ENCODE results near the gene ARHGEF1.
A peak's percentile ranks its signal among the peaks of the same experiment; 100 is the strongest.

ARHGEF1 gene

GRCh38 chr19:41945135-41945766 is 62.3 kb downstream of the ARHGEF1 start:
- peak; percentile 86 for DNase-seq (ENCODE audit: insufficient read length, low spot score)

GRCh38 chr19:41947091-41947490 is 64.1 kb downstream of the ARHGEF1 start:
- peak; percentile 62 for FAIRE-seq
- no peak for DNase-seq (ENCODE audit: insufficient read length, low spot score)

More at GRCh38 chr19:41945135-41945766, 62.3 kb downstream of the ARHGEF1 start:
- FAIRE-seq: peak; percentile 99

- peak; percentile 88 for FAIRE-seq
- peak; percentile 74 for DNase-seq (ENCODE audit: insufficient read length, low spot score)
These were observed 68.7 kb downstream of the ARHGEF1 start for GRCh38 chr19:41951686-41952172.

GRCh38 chr19:41955521-41955920 is 72.5 kb downstream of the ARHGEF1 start:
- FAIRE-seq: no peak
- DNase-seq (ENCODE audit: insufficient read length, low spot score): no peak

GRCh38 chr19:41956621-41957020 is 73.6 kb downstream of the ARHGEF1 start:
- DNase-seq (ENCODE audit: insufficient read length, low spot score) (no peak), FAIRE-seq (no peak)

Data from GM19239 (cell line).